ENCODE results near the gene EDIL3. TPM values are rescaled to one million over a fixed set of nuclear protein-coding genes. Genes with fewer than 3 reads are reported as not detected.

The EDIL3 gene
- total RNA-seq, 1 donor from 2014 or later: 0.40 TPM

DNA sequence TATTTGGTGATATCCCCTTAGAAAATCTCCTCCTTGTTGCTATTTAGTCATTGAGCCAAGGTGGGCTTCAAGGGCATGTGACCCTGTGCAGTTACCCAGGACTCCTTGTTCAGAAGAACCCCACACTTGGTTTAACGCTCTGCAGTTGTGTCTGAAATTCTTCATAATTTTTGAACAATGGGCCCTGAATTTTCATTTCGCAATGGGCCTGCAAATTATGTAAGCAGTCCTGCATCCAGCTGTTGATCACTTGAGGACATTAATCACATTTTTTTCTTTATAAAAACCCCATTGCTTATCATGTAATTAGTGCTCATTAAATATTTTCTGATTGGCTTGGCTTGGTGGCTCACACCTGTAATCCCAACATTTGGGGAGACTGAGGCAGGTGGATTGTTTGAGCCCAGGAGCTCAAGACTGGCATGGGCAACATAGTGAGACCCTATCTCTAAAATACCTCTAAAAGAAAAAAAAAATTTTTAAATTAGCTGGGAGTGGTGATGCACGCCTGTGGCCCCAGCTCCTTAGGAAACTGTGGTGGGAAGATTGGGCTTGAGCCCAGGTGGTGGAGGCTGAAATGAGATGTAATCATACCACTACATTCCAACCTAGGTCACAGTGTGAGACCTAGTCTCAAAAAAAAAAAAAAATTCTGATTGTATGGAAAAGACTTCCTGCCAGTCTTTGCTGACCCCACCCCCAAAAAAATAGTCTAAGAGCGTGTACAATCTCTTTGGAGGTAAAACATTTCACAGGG, 469.8 kb downstream of the EDIL3 start:
- peak in 1 of 2 donors; percentile 10 for DNase-seq (ENCODE audit: low read depth in 2 of 2)

DNA sequence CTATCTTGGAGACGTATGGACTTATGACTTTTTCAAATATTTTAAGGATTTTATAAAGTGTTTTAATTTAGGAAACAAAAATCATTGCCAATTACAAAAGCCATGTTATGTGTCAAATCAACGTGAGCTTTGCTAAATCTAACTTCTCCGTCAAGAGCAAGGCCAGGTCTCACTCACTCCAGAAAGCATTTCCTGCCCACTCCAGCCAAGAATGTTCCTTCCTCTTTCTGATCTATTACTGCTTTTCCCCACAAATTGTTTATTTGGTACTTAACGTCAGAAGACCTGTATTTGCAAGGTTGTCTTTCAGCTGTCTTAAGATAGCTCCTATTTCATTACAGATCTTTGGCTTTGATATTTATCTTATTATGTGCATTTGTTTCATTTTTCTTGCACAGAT, 470.5 kb downstream of the EDIL3 start:
- DNase-seq (ENCODE audit: low read depth in 2 of 2): peak in 1 of 2 donors; percentile 72

DNA sequence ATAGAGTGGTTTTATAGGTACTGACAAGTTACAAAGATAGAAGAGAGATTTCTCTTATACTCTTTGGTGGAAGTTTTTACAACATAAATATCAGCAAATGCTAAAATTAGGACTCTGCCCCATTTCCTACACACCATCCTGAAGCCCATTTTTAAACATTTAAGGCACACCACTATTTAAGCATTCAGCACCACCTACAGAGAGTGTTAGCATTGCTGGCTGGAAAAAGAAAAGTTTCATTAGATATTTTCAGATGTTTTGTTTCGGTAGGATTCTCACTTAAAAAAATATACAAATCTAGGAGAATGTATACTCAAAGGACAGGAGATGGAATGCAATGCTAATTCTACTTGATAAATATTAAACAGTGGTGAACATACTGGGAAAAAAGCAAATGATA, 471.1 kb downstream of the EDIL3 start:
- DNase-seq (ENCODE audit: low read depth in 2 of 2): no peak

DNA sequence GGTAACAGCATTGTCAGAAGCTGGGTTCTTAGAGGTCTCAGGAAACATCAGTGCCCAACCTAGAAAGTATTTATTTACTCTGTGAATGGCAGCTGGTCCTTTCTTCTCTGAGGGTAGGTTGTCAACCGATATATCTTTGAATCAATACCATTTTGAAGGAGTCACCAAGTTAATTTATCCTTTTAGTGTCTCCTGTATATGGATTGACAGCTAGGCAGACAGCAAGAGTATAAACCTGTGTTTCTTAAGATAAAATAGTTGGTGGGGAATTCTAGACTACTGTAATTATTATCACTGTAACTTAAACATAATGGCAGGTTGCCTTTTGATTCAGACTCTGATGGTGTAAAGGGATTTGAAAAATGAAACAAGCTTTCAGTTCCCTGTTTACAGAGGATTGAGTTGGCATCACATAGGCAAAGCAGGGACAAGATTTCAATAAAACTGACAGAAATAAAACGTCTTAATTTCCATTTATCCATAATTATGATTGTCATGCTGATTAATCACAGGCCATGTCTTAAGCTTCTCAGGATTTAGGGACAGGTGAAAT, 473.2 kb downstream of the EDIL3 start:
- no peak for DNase-seq (ENCODE audit: low read depth in 2 of 2)

DNA sequence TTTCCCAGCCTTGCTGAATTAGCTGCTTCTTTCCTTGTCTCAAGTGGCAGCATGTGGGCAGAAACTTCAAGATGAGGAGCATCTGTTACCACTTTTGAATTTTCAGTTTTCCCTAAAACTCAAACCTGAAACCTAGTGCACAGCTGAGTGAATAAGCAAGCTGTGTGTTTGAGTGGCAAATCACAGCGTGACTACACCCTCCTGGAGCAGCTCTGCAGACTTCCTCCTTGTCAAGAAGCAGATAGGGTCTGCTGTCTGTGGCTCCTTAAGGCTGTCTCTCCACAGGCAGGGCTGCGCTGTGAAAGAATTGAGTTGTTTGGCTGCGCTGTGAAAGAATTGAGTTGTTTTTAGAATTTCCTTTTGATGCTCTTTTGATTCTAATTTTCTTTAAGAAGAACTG, 484.4 kb downstream of the EDIL3 start:
- no peak for DNase-seq (ENCODE audit: low read depth in 2 of 2)

DNA sequence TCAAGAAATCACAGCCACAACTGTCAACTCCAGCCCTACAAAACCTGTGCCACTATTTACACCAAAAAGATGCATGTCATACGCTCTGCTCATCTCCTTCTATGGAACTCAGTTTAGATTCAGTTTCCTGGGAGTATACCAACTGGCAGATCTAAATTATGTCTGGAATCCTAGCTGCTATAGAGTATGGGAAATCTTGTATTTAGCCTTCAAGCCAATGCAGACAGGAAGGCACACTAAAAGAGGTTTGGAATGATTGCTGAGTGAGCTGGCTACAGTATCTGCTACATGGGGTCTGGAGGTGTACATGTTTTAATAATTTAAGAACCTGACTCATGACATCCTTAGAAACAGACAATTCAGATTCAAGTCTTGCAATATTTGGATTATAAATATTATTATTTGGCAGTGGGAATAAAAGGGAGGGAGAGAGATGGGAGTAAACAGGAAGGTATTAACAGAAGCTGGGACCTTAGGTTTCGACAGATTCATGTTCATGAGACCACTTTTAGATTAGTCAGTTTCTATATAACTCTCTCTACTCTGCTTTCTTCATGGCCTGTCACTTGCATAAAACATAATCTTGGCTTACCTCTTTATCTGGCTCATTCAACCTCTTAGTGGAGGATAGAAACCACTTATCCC, 485.2 kb downstream of the EDIL3 start:
- DNase-seq (ENCODE audit: low read depth in 2 of 2): peak in 1 of 2 donors; percentile 6

DNA sequence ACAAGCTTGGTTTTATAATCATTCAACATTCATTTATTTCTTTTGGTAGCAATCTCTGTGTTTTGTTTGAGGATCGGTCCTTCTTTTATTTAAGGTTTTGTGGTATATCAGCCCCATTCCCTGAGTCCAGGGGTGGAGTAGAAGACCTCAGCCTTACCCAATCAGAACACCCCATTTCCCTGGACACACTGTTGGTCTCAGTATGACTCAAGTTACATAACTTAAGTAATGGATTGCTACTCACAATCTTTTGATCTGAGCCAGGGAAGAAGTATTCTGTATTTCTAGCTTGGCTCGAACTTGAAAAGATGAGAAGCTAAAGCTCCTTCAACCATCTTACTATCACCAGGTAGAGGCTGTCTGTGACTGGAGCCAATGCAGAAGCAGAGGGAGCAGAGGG, 488.8 kb downstream of the EDIL3 start:
- no peak for DNase-seq (ENCODE audit: low read depth in 2 of 2)

DNA sequence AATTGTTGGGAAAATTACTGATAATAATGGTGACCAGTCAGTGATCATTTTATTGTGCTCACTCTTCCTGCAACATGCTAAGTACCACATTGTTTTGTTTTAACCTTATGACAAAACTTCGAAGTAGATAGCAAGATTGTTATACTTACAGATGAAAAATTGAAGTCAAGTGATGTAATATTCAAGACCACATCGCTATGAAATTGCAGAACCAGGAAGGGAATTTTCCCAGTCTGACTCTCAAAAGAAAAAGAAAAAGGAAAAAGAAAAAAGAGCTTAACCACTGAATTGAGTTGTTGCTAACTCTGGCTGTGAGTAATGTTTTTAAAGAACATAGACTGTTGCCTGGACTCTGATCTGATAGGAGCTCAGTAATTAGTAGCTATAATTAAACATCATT, 493.4 kb downstream of the EDIL3 start:
- no peak for DNase-seq (ENCODE audit: low read depth in 2 of 2)
